Urinary bladder (tissue), 4 donors: ENCODE results near the gene ETV4. TPM values are rescaled to one million over a fixed set of nuclear protein-coding genes. Genes with fewer than 3 reads are reported as not detected.

Experiments
- DNase-seq: peaks from one replicate; pipeline ENCODE4 v3.0.0-alpha.2; 2015; ENCODE audit errors: extremely low spot score
- H3K27ac ChIP-seq: one replicate; pipeline ENCODE4 v1.5.1; 2013; ENCODE audit warnings: low read depth, mild to moderate bottlenecking, moderate library complexity
- H3K36me3 ChIP-seq: one replicate; pipeline ENCODE4 v1.6.1; 2013; ENCODE audit warnings: mild to moderate bottlenecking, moderate library complexity; ENCODE audit not compliant: insufficient read depth
- H3K4me1 ChIP-seq: one replicate; pipeline ENCODE4 v1.6.1; 2013; ENCODE audit warnings: mild to moderate bottlenecking, moderate library complexity; ENCODE audit not compliant: insufficient read depth
- H3K4me3 ChIP-seq: one replicate; pipeline ENCODE4 v1.5.1; 2013; ENCODE audit warnings: low read depth, low read length
- WGBS: extraction: QIAGEN DNeasy Blood & Tissue Kit; methylation state at CpG from one replicate; pipeline ENCODE4 v1.1.7; 2013; 5-methylcytosine and 5-hydroxymethylcytosine counted together
- polyA plus RNA-seq: library from polyadenylated mRNA; stranded (reverse); fragments of 200-250 nt; gene quantifications from one replicate; pipeline ENCODE4 v1.2.3, GENCODE V29; 2013
- total RNA-seq: library from RNA; depleted of rRNA; stranded (reverse); fragments of >200 nt; gene quantifications from one replicate; pipeline ENCODE4 v1.2.3, GENCODE V29; 2014
- donor health status: healthy with polysubstance abuse.
- donor health status: healthy.

The ETV4 gene
- total and polyA plus RNA-seq, 2 donors: 0.95 to 1.2 TPM

GRCh38 chr17:43578699-43579565, 32.8 kb upstream of the ETV4 start:
- no peaks in the 10 kb centered on the region for H3K36me3 ChIP-seq
- no peak for DNase-seq
- H3K27ac ChIP-seq: no peak overlapping the region
- 56% methylated on average over 13 of the region's 13 CpGs for WGBS
- no peak overlapping the region for H3K4me3 ChIP-seq
- H3K4me1 ChIP-seq: no peaks in the 10 kb centered on the region

- no peak for DNase-seq
- WGBS: 83% methylated on average over 1 of the region's 1 CpG
- no peak overlapping the region for H3K27ac ChIP-seq
- H3K4me1 ChIP-seq: no peaks in the 10 kb centered on the region
- H3K36me3 ChIP-seq: no peaks in the 10 kb centered on the region
- no peak overlapping the region for H3K4me3 ChIP-seq
These were observed 32.2 kb upstream of the ETV4 start for GRCh38 chr17:43578404-43578698.

GRCh38 chr17:43577664-43578403, 31.7 kb upstream of the ETV4 start:
- no peak overlapping the region for H3K4me3 ChIP-seq
- H3K4me1 ChIP-seq: no peaks in the 10 kb centered on the region
- no peak overlapping the region for H3K27ac ChIP-seq
- WGBS: 80% methylated on average over 14 of the region's 14 CpGs
- H3K36me3 ChIP-seq: no peaks in the 10 kb centered on the region
- no peak for DNase-seq

- no peak for DNase-seq
- Histone ChIP-seq H3K4me3 (no peak overlapping the region), H3K36me3 (no peaks in the 10 kb centered on the region), H3K4me1 (no peaks in the 10 kb centered on the region), H3K27ac (no peak overlapping the region)
- WGBS: 16% methylated on average over 10 of the region's 10 CpGs
These were observed 30.6 kb upstream of the ETV4 start for GRCh38 chr17:43576563-43577229.

GRCh38 chr17:43574896-43575525, 28.9 kb upstream of the ETV4 start:
- WGBS: 38% methylated on average over 5 of the region's 5 CpGs
- Histone ChIP-seq H3K27ac (no peak overlapping the region), H3K36me3 (no peaks in the 10 kb centered on the region), H3K4me3 (no peak overlapping the region), H3K4me1 (no peaks in the 10 kb centered on the region)
- no peak for DNase-seq

- H3K27ac ChIP-seq: no peak overlapping the region
- H3K36me3 ChIP-seq: no peaks in the 10 kb centered on the region
- no peak for DNase-seq
- WGBS: 69% methylated on average over 13 of the region's 13 CpGs
- no peaks in the 10 kb centered on the region for H3K4me1 ChIP-seq
- H3K4me3 ChIP-seq: no peak overlapping the region
These were observed 28.2 kb upstream of the ETV4 start for GRCh38 chr17:43574348-43574747.

- WGBS: 37% methylated on average over 7 of the region's 7 CpGs
- DNase-seq: no peak
These were observed 27.6 kb upstream of the ETV4 start for GRCh38 chr17:43573579-43574321.

GRCh38 chr17:43572368-43572980, 26.3 kb upstream of the ETV4 start:
- no peak for DNase-seq
- Histone ChIP-seq H3K4me3 (no peak overlapping the region), H3K36me3 (no peaks in the 10 kb centered on the region), H3K4me1 (no peaks in the 10 kb centered on the region), H3K27ac (no peak overlapping the region)
- WGBS: 86% methylated on average over 5 of the region's 5 CpGs

More at GRCh38 chr17:43573579-43574321, 27.6 kb upstream of the ETV4 start:
- no peak overlapping the region for H3K4me3 ChIP-seq
- no peaks in the 10 kb centered on the region for H3K4me1 ChIP-seq
- no peak overlapping the region for H3K27ac ChIP-seq
- H3K36me3 ChIP-seq: no peaks in the 10 kb centered on the region

GRCh38 chr17:43570518-43570928, 24.4 kb upstream of the ETV4 start:
- no peaks in the 10 kb centered on the region for H3K36me3 ChIP-seq
- no peak overlapping the region for H3K4me3 ChIP-seq
- H3K4me1 ChIP-seq: no peaks in the 10 kb centered on the region
- WGBS: 93% methylated on average over 3 of the region's 3 CpGs
- no peak overlapping the region for H3K27ac ChIP-seq
- no peak for DNase-seq

GRCh38 chr17:43568506-43569082, 22.5 kb upstream of the ETV4 start:
- Histone ChIP-seq H3K27ac (no peak overlapping the region), H3K4me1 (no peaks in the 10 kb centered on the region), H3K36me3 (no peaks in the 10 kb centered on the region), H3K4me3 (no peak overlapping the region)
- 81% methylated on average over 5 of the region's 5 CpGs for WGBS
- DNase-seq: no peak

- no peak for DNase-seq
- WGBS: 66% methylated on average over 15 of the region's 15 CpGs
These were observed 17.8 kb upstream of the ETV4 start for GRCh38 chr17:43563600-43564594.

More at GRCh38 chr17:43563600-43564594, 17.8 kb upstream of the ETV4 start:
- H3K36me3 ChIP-seq: no peaks in the 10 kb centered on the region
- no peaks in the 10 kb centered on the region for H3K4me1 ChIP-seq
- no peak overlapping the region for H3K4me3 ChIP-seq
- no peak overlapping the region for H3K27ac ChIP-seq
